ENCODE data around the gene GPC4.
A peak's percentile ranks its signal among the peaks of the same experiment; 100 is the strongest.

GPC4 gene

DNA sequence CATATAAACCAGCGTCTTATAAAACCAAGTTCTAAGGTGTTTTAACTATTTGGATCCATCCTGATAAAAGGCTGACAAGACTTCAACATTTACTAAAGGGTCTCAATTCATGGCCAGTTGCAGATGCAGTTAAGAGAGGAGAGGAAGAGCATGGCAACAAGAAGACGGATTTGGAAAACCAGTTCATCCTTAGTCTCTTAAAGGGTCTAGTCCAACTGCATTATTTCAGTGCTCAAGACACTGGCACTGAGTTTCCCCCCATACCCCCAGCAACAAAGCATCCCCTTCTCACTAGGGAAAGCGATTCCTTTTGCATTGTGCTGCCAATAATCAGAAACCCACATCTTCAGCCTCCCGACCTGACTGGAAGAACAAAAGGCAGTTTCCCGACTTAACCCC lies 106.8 kb downstream of the GPC4 start:
- no peak overlapping the region for H3K27ac ChIP-seq (ENCODE audit: low read depth, low read length)
- no peaks in the 10 kb centered on the region for H3K4me1 ChIP-seq (ENCODE audit: control insufficient read depth, insufficient read depth, low read length)
- H3K27me3 ChIP-seq (ENCODE audit: control insufficient read depth, insufficient read depth, low read length) = no peaks in the 10 kb centered on the region
- H3K9ac ChIP-seq (ENCODE audit: low read length) = no peak overlapping the region
- no peaks in the 10 kb centered on the region for H3K36me3 ChIP-seq (ENCODE audit: control insufficient read depth, insufficient read depth, low read length)
- no peak overlapping the region for H3K4me3 ChIP-seq (ENCODE audit: low read length)

GRCh38 chrX:133307637-133308498 lies 107.4 kb downstream of the GPC4 start:
- Histone ChIP-seq H3K27me3 (ENCODE audit: control insufficient read depth, insufficient read depth, low read length) (no peaks in the 10 kb centered on the region), H3K9ac (ENCODE audit: low read length) (no peak overlapping the region), H3K4me1 (ENCODE audit: control insufficient read depth, insufficient read depth, low read length) (no peaks in the 10 kb centered on the region), H3K4me3 (ENCODE audit: low read length) (no peak overlapping the region), H3K36me3 (ENCODE audit: control insufficient read depth, insufficient read depth, low read length) (no peaks in the 10 kb centered on the region), H3K27ac (ENCODE audit: low read depth, low read length) (peak overlapping the region; percentile 34)

- H3K4me1 ChIP-seq (ENCODE audit: control insufficient read depth, insufficient read depth, low read length) = no peaks in the 10 kb centered on the region
- no peak overlapping the region for H3K4me3 ChIP-seq (ENCODE audit: low read length)
- H3K27ac ChIP-seq (ENCODE audit: low read depth, low read length) = no peak overlapping the region
- H3K9ac ChIP-seq (ENCODE audit: low read length) = no peak overlapping the region
- no peaks in the 10 kb centered on the region for H3K36me3 ChIP-seq (ENCODE audit: control insufficient read depth, insufficient read depth, low read length)
- no peaks in the 10 kb centered on the region for H3K27me3 ChIP-seq (ENCODE audit: control insufficient read depth, insufficient read depth, low read length)
Measured at GRCh38 chrX:133307094-133307493, 108.2 kb downstream of the GPC4 start.

DNA sequence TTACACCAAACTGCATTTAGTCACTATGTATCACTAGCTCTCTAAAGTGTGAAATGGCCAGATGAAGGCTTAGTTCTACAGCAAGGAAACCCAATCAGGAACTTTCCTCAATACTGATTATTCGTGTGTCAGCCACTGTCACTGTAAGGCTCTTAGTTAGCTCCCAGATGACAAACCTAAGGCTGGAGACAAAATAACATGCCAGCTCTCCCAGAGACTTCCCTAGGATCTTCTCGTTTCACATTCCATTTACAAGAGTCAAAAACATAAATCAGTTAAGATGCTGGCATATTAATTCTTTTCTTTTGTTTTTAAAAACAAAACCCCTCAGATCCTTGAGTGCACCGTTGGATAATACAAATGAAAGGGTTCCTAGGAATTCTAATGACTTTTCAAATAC lies 109.0 kb downstream of the GPC4 start:
- Histone ChIP-seq H3K27me3 (ENCODE audit: control insufficient read depth, insufficient read depth, low read length) (no peaks in the 10 kb centered on the region), H3K36me3 (ENCODE audit: control insufficient read depth, insufficient read depth, low read length) (no peaks in the 10 kb centered on the region), H3K4me3 (ENCODE audit: low read length) (no peak overlapping the region), H3K9ac (ENCODE audit: low read length) (no peak overlapping the region), H3K27ac (ENCODE audit: low read depth, low read length) (no peak overlapping the region), H3K4me1 (ENCODE audit: control insufficient read depth, insufficient read depth, low read length) (no peaks in the 10 kb centered on the region)

GRCh38 chrX:133305348-133305747 lies 109.9 kb downstream of the GPC4 start:
- Histone ChIP-seq H3K27me3 (ENCODE audit: control insufficient read depth, insufficient read depth, low read length) (no peaks in the 10 kb centered on the region), H3K36me3 (ENCODE audit: control insufficient read depth, insufficient read depth, low read length) (no peaks in the 10 kb centered on the region), H3K27ac (ENCODE audit: low read depth, low read length) (no peak overlapping the region)

DNA sequence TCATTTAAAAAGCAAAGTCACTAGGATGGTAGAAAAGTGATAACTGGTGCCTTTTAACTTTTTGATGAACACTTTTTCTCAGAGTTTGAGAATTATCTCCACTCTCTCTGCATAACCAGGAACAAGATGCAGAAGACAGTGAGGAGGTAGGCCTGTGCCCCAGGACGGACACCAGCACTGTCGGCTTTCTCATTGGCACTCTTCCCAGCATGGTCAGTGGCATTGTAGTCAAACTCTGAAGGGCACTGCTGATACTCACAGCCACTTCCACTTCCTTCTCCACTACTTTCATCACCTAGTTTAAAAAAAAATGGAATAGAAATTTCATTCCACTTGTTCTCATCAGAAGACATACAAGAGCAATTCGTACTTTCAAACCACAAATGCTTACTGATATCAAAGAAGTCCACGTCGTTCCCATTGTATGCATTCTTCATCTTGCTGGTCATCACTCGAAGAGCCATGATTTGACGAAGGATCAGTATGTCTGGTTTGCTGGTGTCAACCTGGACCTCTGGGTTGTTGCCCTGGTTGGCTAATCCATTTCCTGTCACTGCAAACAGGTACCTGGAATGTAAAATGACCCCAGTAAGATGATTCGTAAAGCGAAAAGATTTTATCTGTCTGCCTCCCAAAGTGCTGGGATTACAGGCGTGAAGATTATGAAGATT lies 112.4 kb downstream of the GPC4 start:
- Histone ChIP-seq H3K4me1 (ENCODE audit: control insufficient read depth, insufficient read depth, low read length) (no peaks in the 10 kb centered on the region), H3K36me3 (ENCODE audit: control insufficient read depth, insufficient read depth, low read length) (no peaks in the 10 kb centered on the region), H3K27me3 (ENCODE audit: control insufficient read depth, insufficient read depth, low read length) (no peaks in the 10 kb centered on the region), H3K4me3 (ENCODE audit: low read length) (no peak overlapping the region), H3K27ac (ENCODE audit: low read depth, low read length) (no peak overlapping the region), H3K9ac (ENCODE audit: low read length) (no peak overlapping the region)

More at GRCh38 chrX:133305348-133305747, 109.9 kb downstream of the GPC4 start:
- no peak overlapping the region for H3K4me3 ChIP-seq (ENCODE audit: low read length)
- no peaks in the 10 kb centered on the region for H3K4me1 ChIP-seq (ENCODE audit: control insufficient read depth, insufficient read depth, low read length)
- H3K9ac ChIP-seq (ENCODE audit: low read length) = no peak overlapping the region

DNA sequence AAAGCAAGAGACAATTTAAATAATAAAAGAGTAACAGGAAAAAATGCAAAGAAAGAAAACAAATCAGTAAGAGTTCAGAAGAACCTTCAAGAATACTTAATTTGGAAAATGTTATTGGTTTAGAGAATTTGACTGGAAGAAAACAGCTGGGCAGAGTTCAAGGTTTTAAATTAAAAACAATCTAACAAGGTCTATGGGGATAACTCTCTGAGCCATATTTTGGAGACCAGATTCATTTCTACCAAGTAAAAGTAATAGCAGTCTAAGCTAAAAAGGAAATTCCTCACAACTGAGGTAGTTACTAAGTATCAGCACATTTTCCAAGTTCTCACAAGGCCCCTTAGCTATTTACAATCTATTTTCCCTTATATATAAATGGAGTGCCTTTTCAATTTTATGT lies 114.7 kb downstream of the GPC4 start:
- H3K4me1 ChIP-seq (ENCODE audit: control insufficient read depth, insufficient read depth, low read length) = no peaks in the 10 kb centered on the region
- no peak overlapping the region for H3K4me3 ChIP-seq (ENCODE audit: low read length)
- H3K27ac ChIP-seq (ENCODE audit: low read depth, low read length) = no peak overlapping the region
- no peaks in the 10 kb centered on the region for H3K36me3 ChIP-seq (ENCODE audit: control insufficient read depth, insufficient read depth, low read length)
- H3K27me3 ChIP-seq (ENCODE audit: control insufficient read depth, insufficient read depth, low read length) = no peaks in the 10 kb centered on the region
- H3K9ac ChIP-seq (ENCODE audit: low read length) = no peak overlapping the region

DNA sequence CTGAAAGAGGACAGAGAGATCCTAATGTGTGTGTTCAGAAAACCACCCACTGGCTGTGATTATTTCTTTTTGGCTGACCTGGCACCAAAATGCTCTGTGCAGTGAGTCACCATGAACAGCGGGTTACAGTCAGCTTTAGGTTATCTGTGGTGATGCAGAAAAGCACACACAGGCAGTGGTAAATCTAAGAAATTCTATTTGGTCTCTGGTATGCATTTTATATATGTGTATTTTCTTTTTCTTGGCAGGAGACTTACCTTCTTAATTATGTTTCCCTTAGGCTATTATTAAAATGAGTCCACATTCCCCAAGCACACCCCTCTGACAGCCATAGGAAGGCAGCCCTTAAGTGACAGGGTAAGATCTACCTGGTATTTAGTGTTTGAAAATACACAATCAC lies 118.0 kb downstream of the GPC4 start:
- no peaks in the 10 kb centered on the region for H3K4me1 ChIP-seq (ENCODE audit: control insufficient read depth, insufficient read depth, low read length)
- H3K9ac ChIP-seq (ENCODE audit: low read length) = no peak overlapping the region
- H3K4me3 ChIP-seq (ENCODE audit: low read length) = no peak overlapping the region
- no peak overlapping the region for H3K27ac ChIP-seq (ENCODE audit: low read depth, low read length)
- no peaks in the 10 kb centered on the region for H3K27me3 ChIP-seq (ENCODE audit: control insufficient read depth, insufficient read depth, low read length)
- H3K36me3 ChIP-seq (ENCODE audit: control insufficient read depth, insufficient read depth, low read length) = no peaks in the 10 kb centered on the region

- Histone ChIP-seq H3K9ac (ENCODE audit: low read length) (no peak overlapping the region), H3K4me1 (ENCODE audit: control insufficient read depth, insufficient read depth, low read length) (no peaks in the 10 kb centered on the region), H3K4me3 (ENCODE audit: low read length) (no peak overlapping the region), H3K27me3 (ENCODE audit: control insufficient read depth, insufficient read depth, low read length) (no peaks in the 10 kb centered on the region), H3K27ac (ENCODE audit: low read depth, low read length) (no peak overlapping the region), H3K36me3 (ENCODE audit: control insufficient read depth, insufficient read depth, low read length) (no peaks in the 10 kb centered on the region)
Measured at GRCh38 chrX:133294126-133294525, 121.2 kb downstream of the GPC4 start.

DNA sequence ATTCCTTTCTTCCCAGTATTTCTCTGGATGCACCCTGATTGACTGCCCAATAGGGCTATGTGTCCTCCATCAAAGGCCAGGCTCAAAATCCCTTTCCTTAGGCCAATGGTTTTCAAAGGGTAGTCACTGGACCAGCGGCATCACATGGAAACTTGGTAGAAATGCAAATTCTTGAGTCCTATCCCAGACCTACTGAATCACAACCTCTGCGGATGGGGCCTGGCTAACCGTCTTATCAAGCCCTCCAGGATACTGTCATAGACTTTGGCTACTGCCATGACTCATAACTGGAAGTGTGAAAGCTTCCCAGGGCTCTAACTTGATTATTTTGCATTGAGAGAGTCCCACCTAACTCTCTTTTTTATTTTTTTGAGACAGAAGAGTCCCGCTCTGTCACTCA lies 125.2 kb downstream of the GPC4 start:
- Histone ChIP-seq H3K4me3 (ENCODE audit: low read length) (no peak overlapping the region), H3K9ac (ENCODE audit: low read length) (no peak overlapping the region), H3K27ac (ENCODE audit: low read depth, low read length) (no peak overlapping the region), H3K27me3 (ENCODE audit: control insufficient read depth, insufficient read depth, low read length) (no peaks in the 10 kb centered on the region), H3K36me3 (ENCODE audit: control insufficient read depth, insufficient read depth, low read length) (no peaks in the 10 kb centered on the region), H3K4me1 (ENCODE audit: control insufficient read depth, insufficient read depth, low read length) (no peaks in the 10 kb centered on the region)

GRCh38 chrX:133287860-133288259 lies 127.4 kb downstream of the GPC4 start:
- Histone ChIP-seq H3K27me3 (ENCODE audit: control insufficient read depth, insufficient read depth, low read length) (no peaks in the 10 kb centered on the region), H3K27ac (ENCODE audit: low read depth, low read length) (no peak overlapping the region), H3K36me3 (ENCODE audit: control insufficient read depth, insufficient read depth, low read length) (no peaks in the 10 kb centered on the region), H3K9ac (ENCODE audit: low read length) (no peak overlapping the region), H3K4me1 (ENCODE audit: control insufficient read depth, insufficient read depth, low read length) (no peaks in the 10 kb centered on the region), H3K4me3 (ENCODE audit: low read length) (no peak overlapping the region)

DNA sequence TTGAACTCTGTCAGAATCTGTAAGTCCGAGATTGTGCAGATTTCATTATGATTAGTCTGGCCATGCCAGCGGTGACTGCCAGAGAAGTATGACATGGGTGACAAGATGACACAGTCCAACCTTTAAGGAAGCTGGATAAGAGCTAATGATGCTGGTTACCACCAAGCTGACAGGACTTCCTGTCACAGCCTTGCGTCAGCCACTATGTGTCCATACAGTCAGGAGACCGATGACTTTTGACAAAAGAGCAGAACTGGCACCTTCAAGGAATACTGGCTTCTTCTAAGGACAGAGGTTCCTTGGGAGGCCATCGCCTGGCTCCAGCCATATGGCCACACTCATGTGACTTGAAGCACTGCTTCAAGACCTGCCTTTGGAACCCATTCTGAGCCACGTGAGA lies 129.9 kb downstream of the GPC4 start:
- no peaks in the 10 kb centered on the region for H3K4me1 ChIP-seq (ENCODE audit: control insufficient read depth, insufficient read depth, low read length)
- no peaks in the 10 kb centered on the region for H3K36me3 ChIP-seq (ENCODE audit: control insufficient read depth, insufficient read depth, low read length)
- H3K4me3 ChIP-seq (ENCODE audit: low read length) = no peak overlapping the region
- no peaks in the 10 kb centered on the region for H3K27me3 ChIP-seq (ENCODE audit: control insufficient read depth, insufficient read depth, low read length)
- no peak overlapping the region for H3K27ac ChIP-seq (ENCODE audit: low read depth, low read length)
- H3K9ac ChIP-seq (ENCODE audit: low read length) = no peak overlapping the region
